CD4-positive, CD25-positive, alpha-beta regulatory T cell (primary cell): ENCODE results near the gene TSPAN18. TPM values are rescaled to one million over a fixed set of nuclear protein-coding genes. Genes with fewer than 3 reads are reported as not detected.

ENCODE experiments used
- ATAC-seq, 2 donors: fragments of 150-1000 bp; cut with Tn5 transposase; one replicate each; pipeline ENCODE4 v1.10.0; 2021; ENCODE audit warnings: low read depth in 2 of 2, moderate number of reproducible peaks in 2 of 2, moderate library complexity in 1 of 2
- DNase-seq, 3 donors: peaks; one replicate each; pipeline versions ENCODE4 v3.0.0 to v3.0.0-alpha.2; 2012 to 2022; ENCODE audit warnings: mixed read lengths in 1 of 3
- H3K27ac ChIP-seq: one replicate; pipeline ENCODE4 v1.7.0; 2013; ENCODE audit warnings: mild to moderate bottlenecking, low read length; ENCODE audit not compliant: insufficient read depth, poor library complexity, severe bottlenecking
- H3K27me3 ChIP-seq: one replicate; pipeline ENCODE4 v1.7.0; 2013; ENCODE audit warnings: low read length; ENCODE audit not compliant: control insufficient read depth, insufficient read depth
- H3K36me3 ChIP-seq: one replicate; pipeline ENCODE4 v1.7.0; 2013; ENCODE audit warnings: mild to moderate bottlenecking, low read length, moderate library complexity; ENCODE audit not compliant: control insufficient read depth, insufficient read depth
- H3K4me1 ChIP-seq: 2 replicates; pipeline ENCODE4 v1.7.0; 2013; ENCODE audit warnings: mild to moderate bottlenecking, low read length; ENCODE audit not compliant: insufficient read depth, control insufficient read depth, poor library complexity, severe bottlenecking
- H3K4me3 ChIP-seq: one replicate; pipeline ENCODE4 v1.7.0; 2013; ENCODE audit warnings: low read depth, mild to moderate bottlenecking, low read length, moderate library complexity
- H3K9me3 ChIP-seq, 2 experiments: 1 replicate in 1 of 2; 2 replicates in 1 of 2; pipeline ENCODE4 v1.7.0; 2013; ENCODE audit warnings: low read length in 2 of 2, mild to moderate bottlenecking in 1 of 2, moderate library complexity in 1 of 2; ENCODE audit not compliant: control insufficient read depth in 2 of 2
- H3K27ac Mint-ChIP-seq, 3 donors: one replicate each; pipeline ENCODE4 v1.8.0; 2020 to 2022; ENCODE audit warnings: mild to moderate bottlenecking in 3 of 3, mixed read lengths in 3 of 3, moderate library complexity in 2 of 3
- H3K27me3 Mint-ChIP-seq: one replicate; pipeline ENCODE4 v1.8.0; 2022; ENCODE audit warnings: mild to moderate bottlenecking, mixed read lengths
- H3K36me3 Mint-ChIP-seq: one replicate; pipeline ENCODE4 v1.8.0; 2020; ENCODE audit warnings: mixed read lengths
- H3K4me1 Mint-ChIP-seq, 4 donors: one replicate each; pipeline ENCODE4 v1.8.0; 2020 to 2022; ENCODE audit warnings: mixed read lengths in 4 of 4, mild to moderate bottlenecking in 1 of 4
- H3K4me3 Mint-ChIP-seq, 4 donors: one replicate each; pipeline ENCODE4 v1.8.0; 2020 to 2022; ENCODE audit warnings: mild to moderate bottlenecking in 4 of 4, mixed read lengths in 4 of 4, moderate library complexity in 3 of 4
- H3K9me3 Mint-ChIP-seq, 7 donors: one replicate each; pipeline ENCODE4 v1.8.0; 2020 to 2022; ENCODE audit warnings: mixed read lengths in 7 of 7, mild to moderate bottlenecking in 3 of 7, moderate library complexity in 2 of 7
- polyA plus RNA-seq, 4 donors: library from polyadenylated mRNA; unstranded; fragments of 300-500 nt; fragmentation: Illumina TruSeq; gene quantifications; one replicate each; pipeline ENCODE4 v1.2.3, GENCODE V29; 2021
- total RNA-seq: library from RNA; stranded (reverse); gene quantifications from one replicate; pipeline ENCODE4 v1.2.3, GENCODE V29; 2022

TSPAN18 gene
- total and polyA plus RNA-seq, 5 donors from 2014 or later: 3.2 to 36.9 (median 4.9) TPM

- H3K4me1 Mint-ChIP-seq: peaks cover 12 to 51% (median 23%) of the 10 kb centered on the region in 4 donors
- H3K4me3 Mint-ChIP-seq: no peak overlapping the region
- no peak overlapping the region for H3K4me3 ChIP-seq
- H3K4me1 ChIP-seq: peaks cover 16% of the 10 kb centered on the region
- no peaks in the 10 kb centered on the region for H3K9me3 Mint-ChIP-seq
- H3K27me3 ChIP-seq: no peaks in the 10 kb centered on the region
- no peaks in the 10 kb centered on the region for H3K36me3 ChIP-seq
- H3K36me3 Mint-ChIP-seq: peaks cover 24% of the 10 kb centered on the region
- no peak for ATAC-seq
- no peak overlapping the region for H3K27ac ChIP-seq
- H3K9me3 ChIP-seq: no peaks in the 10 kb centered on the region
- no peak overlapping the region for H3K27ac Mint-ChIP-seq
- DNase-seq: no peak
- H3K27me3 Mint-ChIP-seq: no peaks in the 10 kb centered on the region
Measured at GRCh38 chr11:44748606-44749005, 21.8 kb downstream of the TSPAN18 start.

- Histone ChIP-seq H3K9me3 (no peaks in the 10 kb centered on the region), H3K4me3 (no peak overlapping the region), H3K27me3 (no peaks in the 10 kb centered on the region), H3K36me3 (no peaks in the 10 kb centered on the region), H3K4me1 (peaks cover 16% of the 10 kb centered on the region), H3K27ac (no peak overlapping the region)
- H3K9me3 Mint-ChIP-seq: no peaks in the 10 kb centered on the region
- H3K4me3 Mint-ChIP-seq: no peak overlapping the region
- peaks cover 12 to 48% (median 23%) of the 10 kb centered on the region in 4 donors for H3K4me1 Mint-ChIP-seq
- DNase-seq: no peak
- no peaks in the 10 kb centered on the region for H3K27me3 Mint-ChIP-seq
- peaks cover 24% of the 10 kb centered on the region for H3K36me3 Mint-ChIP-seq
- no peak overlapping the region for H3K27ac Mint-ChIP-seq
- ATAC-seq: no peak
Measured at GRCh38 chr11:44749189-44749588, 22.4 kb downstream of the TSPAN18 start.

GRCh38 chr11:44750551-44751465, 24.0 kb downstream of the TSPAN18 start:
- peaks cover 16% of the 10 kb centered on the region for H3K4me1 ChIP-seq
- H3K9me3 Mint-ChIP-seq: no peaks in the 10 kb centered on the region
- H3K4me1 Mint-ChIP-seq: peaks cover 12 to 38% (median 18%) of the 10 kb centered on the region in 4 donors

GRCh38 chr11:44752300-44752699, 25.5 kb downstream of the TSPAN18 start:
- H3K4me1 ChIP-seq: peaks cover 8% of the 10 kb centered on the region
- H3K4me3 ChIP-seq: no peak overlapping the region
- Mint-ChIP-seq H3K4me3 (no peak overlapping the region), H3K9me3 (peaks cover 0 to under 1% (median 0%) of the 10 kb centered on the region in 7 donors), H3K27me3 (no peaks in the 10 kb centered on the region), H3K36me3 (peaks cover 18% of the 10 kb centered on the region), H3K4me1 (peaks cover 9 to 25% (median 17%) of the 10 kb centered on the region in 4 donors), H3K27ac (peak overlapping the region in 2 of 3 donors; percentile 4 to 16)
- H3K27me3 ChIP-seq: no peaks in the 10 kb centered on the region
- DNase-seq (no peak), ATAC-seq (no peak)
- H3K9me3 ChIP-seq: no peaks in the 10 kb centered on the region
- no peaks in the 10 kb centered on the region for H3K36me3 ChIP-seq
- H3K27ac ChIP-seq: no peak overlapping the region

More at GRCh38 chr11:44750551-44751465, 24.0 kb downstream of the TSPAN18 start:
- no peak for ATAC-seq
- DNase-seq: no peak
- Histone ChIP-seq H3K9me3 (no peaks in the 10 kb centered on the region), H3K27ac (no peak overlapping the region), H3K27me3 (no peaks in the 10 kb centered on the region), H3K4me3 (no peak overlapping the region), H3K36me3 (no peaks in the 10 kb centered on the region)
- no peak overlapping the region for H3K4me3 Mint-ChIP-seq
- peak overlapping the region in 2 of 3 donors; percentile 54 to 75 for H3K27ac Mint-ChIP-seq
- H3K36me3 Mint-ChIP-seq: peaks cover 18% of the 10 kb centered on the region
- H3K27me3 Mint-ChIP-seq: no peaks in the 10 kb centered on the region

DNA sequence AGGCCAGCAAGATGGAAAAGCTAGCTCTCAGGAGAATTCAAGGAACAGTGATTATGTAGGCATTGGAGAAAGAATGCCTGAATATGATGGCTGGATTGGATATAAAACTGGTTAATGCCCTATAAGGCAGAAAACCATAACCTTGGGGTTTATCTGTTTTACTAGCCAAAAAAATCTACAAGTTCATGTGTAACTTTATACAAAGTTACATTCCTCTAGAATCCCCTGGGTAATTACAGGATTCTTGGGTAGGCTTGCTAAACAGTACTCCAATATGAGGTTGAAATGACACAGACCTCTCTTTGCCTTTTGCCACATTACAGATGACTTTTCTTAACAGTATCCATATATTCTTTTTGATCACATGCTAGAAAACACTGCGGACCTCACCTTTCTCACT, 26.0 kb downstream of the TSPAN18 start:
- no peak overlapping the region for H3K4me3 ChIP-seq
- H3K27ac ChIP-seq: no peak overlapping the region
- Mint-ChIP-seq H3K36me3 (peaks cover 18% of the 10 kb centered on the region), H3K27me3 (no peaks in the 10 kb centered on the region), H3K4me1 (peaks cover 5 to 21% (median 14%) of the 10 kb centered on the region in 4 donors), H3K4me3 (no peak overlapping the region), H3K9me3 (peaks cover 0 to 5% (median 0%) of the 10 kb centered on the region in 7 donors), H3K27ac (no peak overlapping the region)
- DNase-seq (no peak), ATAC-seq (no peak)
- no peaks in the 10 kb centered on the region for H3K36me3 ChIP-seq
- peaks cover 0 to under 1% of the 10 kb centered on the region in 2 experiments for H3K9me3 ChIP-seq
- no peaks in the 10 kb centered on the region for H3K27me3 ChIP-seq
- H3K4me1 ChIP-seq: peaks cover 3% of the 10 kb centered on the region

DNA sequence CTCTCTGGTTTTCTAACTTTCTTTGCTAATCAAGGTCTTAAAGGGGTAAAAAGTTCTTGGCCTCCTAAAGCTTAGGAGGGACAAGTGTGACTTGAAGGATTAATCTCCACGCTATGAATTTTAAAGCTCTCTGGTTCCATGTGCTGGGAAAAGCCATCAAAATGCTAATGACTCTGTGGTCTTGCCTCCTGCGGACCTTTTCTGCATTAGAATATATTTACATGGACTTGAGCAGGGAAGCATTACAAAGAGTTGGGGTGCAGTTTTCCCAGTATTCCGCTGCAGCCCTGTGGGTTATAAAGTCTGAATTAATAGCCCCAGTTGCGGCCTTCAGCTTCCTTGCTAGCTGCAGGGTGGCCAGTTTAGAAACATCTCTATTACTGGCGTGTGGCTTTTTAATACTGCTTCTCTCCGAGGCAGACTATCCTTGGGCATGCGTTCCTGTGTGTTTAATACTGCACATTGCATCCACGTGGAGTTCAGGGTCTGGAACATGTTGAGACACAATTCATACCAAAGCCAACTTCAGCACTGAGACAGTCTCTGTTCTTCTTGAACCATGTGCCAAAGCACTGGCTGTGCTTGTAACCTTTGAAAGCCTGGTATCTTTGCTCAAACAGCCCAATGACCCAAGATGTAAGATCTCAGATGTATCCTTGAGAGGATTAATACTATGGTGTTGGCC, 27.3 kb downstream of the TSPAN18 start:
- Mint-ChIP-seq H3K27ac (peak overlapping the region in 1 of 3 donors; percentile 60), H3K4me3 (no peak overlapping the region), H3K4me1 (peaks cover 0 to 13% (median 10%) of the 10 kb centered on the region in 4 donors), H3K36me3 (peaks cover 15% of the 10 kb centered on the region), H3K9me3 (peaks cover 0 to 15% (median 0%) of the 10 kb centered on the region in 7 donors), H3K27me3 (no peaks in the 10 kb centered on the region)
- H3K36me3 ChIP-seq: no peaks in the 10 kb centered on the region
- H3K27me3 ChIP-seq: no peaks in the 10 kb centered on the region
- peaks cover 8 to 13% of the 10 kb centered on the region in 2 experiments for H3K9me3 ChIP-seq
- H3K4me3 ChIP-seq: no peak overlapping the region
- DNase-seq (no peak), ATAC-seq (no peak)
- H3K4me1 ChIP-seq: no peaks in the 10 kb centered on the region
- no peak overlapping the region for H3K27ac ChIP-seq

DNA sequence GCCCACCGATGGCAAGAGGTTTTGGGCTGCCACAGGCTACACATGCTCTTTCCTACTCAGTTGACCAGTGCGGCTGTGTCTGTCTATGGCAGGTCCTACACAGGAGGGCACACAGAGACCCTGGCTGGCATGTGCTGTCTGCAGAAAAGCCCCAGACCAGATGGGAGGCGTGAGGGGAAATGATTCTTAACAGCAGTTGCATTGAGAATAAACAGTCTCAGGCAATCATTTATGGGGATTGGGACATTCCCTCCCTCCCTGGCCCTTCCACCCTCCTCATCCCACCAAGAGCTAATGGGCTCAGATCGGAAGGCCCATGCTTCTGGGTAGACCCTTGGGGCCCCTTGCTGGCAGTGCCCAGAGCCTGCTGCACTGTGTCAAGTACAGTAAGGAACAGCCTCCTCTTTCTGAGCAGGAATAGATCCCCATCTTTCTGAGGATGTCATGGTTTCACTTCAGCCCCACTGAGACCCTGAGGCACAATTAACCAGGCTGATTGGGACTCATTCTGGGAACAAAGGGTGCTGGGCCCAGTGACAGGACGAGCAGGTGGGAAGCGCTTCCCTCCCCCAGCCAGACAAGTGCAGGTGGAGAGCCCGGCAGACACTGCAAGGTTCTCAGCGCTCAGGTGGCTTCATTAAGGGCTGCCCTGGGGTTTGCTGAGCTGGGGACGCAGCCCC, 28.3 kb downstream of the TSPAN18 start:
- peaks cover 4% of the 10 kb centered on the region for H3K27me3 Mint-ChIP-seq
- H3K27ac Mint-ChIP-seq: no peak overlapping the region
- Histone ChIP-seq H3K36me3 (no peaks in the 10 kb centered on the region), H3K27me3 (no peaks in the 10 kb centered on the region), H3K4me1 (no peaks in the 10 kb centered on the region), H3K4me3 (no peak overlapping the region), H3K9me3 (peaks cover 8 to 13% of the 10 kb centered on the region in 2 experiments), H3K27ac (no peak overlapping the region)
- DNase-seq (no peak), ATAC-seq (no peak)
- H3K4me1 Mint-ChIP-seq: peaks cover 0 to 16% (median 14%) of the 10 kb centered on the region in 4 donors
- peaks cover 15% of the 10 kb centered on the region for H3K36me3 Mint-ChIP-seq
- no peak overlapping the region for H3K4me3 Mint-ChIP-seq
- peaks cover 0 to 15% (median 2%) of the 10 kb centered on the region in 7 donors for H3K9me3 Mint-ChIP-seq
